ENCODE measurements around the gene DDX24.
A peak's percentile ranks its signal among the peaks of the same experiment; 100 is the strongest.

- TF ChIP-seq, protein P1, sequence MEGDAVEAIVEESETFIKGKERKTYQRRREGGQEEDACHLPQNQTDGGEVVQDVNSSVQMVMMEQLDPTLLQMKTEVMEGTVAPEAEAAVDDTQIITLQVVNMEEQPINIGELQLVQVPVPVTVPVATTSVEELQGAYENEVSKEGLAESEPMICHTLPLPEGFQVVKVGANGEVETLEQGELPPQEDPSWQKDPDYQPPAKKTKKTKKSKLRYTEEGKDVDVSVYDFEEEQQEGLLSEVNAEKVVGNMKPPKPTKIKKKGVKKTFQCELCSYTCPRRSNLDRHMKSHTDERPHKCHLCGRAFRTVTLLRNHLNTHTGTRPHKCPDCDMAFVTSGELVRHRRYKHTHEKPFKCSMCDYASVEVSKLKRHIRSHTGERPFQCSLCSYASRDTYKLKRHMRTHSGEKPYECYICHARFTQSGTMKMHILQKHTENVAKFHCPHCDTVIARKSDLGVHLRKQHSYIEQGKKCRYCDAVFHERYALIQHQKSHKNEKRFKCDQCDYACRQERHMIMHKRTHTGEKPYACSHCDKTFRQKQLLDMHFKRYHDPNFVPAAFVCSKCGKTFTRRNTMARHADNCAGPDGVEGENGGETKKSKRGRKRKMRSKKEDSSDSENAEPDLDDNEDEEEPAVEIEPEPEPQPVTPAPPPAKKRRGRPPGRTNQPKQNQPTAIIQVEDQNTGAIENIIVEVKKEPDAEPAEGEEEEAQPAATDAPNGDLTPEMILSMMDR (IDR thresholded peaks at IDR 0.05) = peak; percentile 82 to 96
- no peak for TF ChIP-seq POLR2AphosphoS5 (IDR thresholded peaks at IDR 0.05)
- no peak for TF ChIP-seq EP300 (IDR thresholded peaks at IDR 0.05)
- TF ChIP-seq POLR2A (IDR thresholded peaks at IDR 0.05) = no peak
Observed at GRCh38 chr14:94001501-94002396, 79.3 kb downstream of the DDX24 start.

Measured in suprapubic skin (tissue), 4 donors.